HEK293T (cell line): ENCODE data around the gene PPP1CA.
A peak's percentile ranks its signal among the peaks of the same experiment; 100 is the strongest.

Source experiments
- CTCF ChIA-PET: fragments of 350-600 bp; formaldehyde crosslinking; extraction: SDS; loops from one replicate; lab custom pipeline; 2021; ENCODE audit warnings: antibody characterized with exemption, inconsistent platforms; lab: Yijun Ruan, JAX
- POLR2A ChIA-PET: fragments of 350-600 bp; formaldehyde crosslinking; extraction: SDS; loops from one replicate; lab custom pipeline; 2020; ENCODE audit warnings: antibody characterized with exemption, inconsistent platforms; lab: Yijun Ruan, JAX
- DNase-seq: peaks from one replicate; pipeline ENCODE4 v3.0.0; 2012; ENCODE audit warnings: mixed read lengths; ENCODE audit errors: extremely low spot score
- ARNT ChIP-seq: fragments of 450-650 bp; IDR thresholded peaks from 2 replicates; pipeline ENCODE4 v1.6.1; 2017; ENCODE audit warnings: mild to moderate bottlenecking
- BHLHE40 ChIP-seq: fragments of 450-650 bp; IDR thresholded peaks from 2 replicates; pipeline ENCODE4 v1.6.1; 2016; ENCODE audit warnings: mild to moderate bottlenecking, moderate library complexity, borderline replicate concordance
- CTBP1 ChIP-seq: fragments of 450-650 bp; IDR thresholded peaks from 2 replicates; pipeline ENCODE4 v1.6.1; 2016; ENCODE audit warnings: borderline replicate concordance
- ELF4 ChIP-seq: fragments of 450-650 bp; IDR thresholded peaks from 2 replicates; pipeline ENCODE4 v1.6.1; 2017; ENCODE audit warnings: antibody characterized with exemption
- FOXA1 ChIP-seq: fragments of 450-650 bp; IDR thresholded peaks from 2 replicates; pipeline ENCODE4 v1.6.1; 2016; ENCODE audit warnings: mild to moderate bottlenecking
- FOXK2 ChIP-seq: fragments of 450-650 bp; IDR thresholded peaks from 2 replicates; pipeline ENCODE4 v1.6.1; 2016; ENCODE audit warnings: mild to moderate bottlenecking
- FOXM1 ChIP-seq: fragments of 450-650 bp; IDR thresholded peaks from 2 replicates; pipeline ENCODE4 v1.6.1; 2017; ENCODE audit warnings: mild to moderate bottlenecking, borderline replicate concordance
- HDGF ChIP-seq: fragments of 450-650 bp; IDR thresholded peaks from 2 replicates; pipeline ENCODE4 v1.6.1; 2017; ENCODE audit warnings: antibody characterized with exemption, borderline replicate concordance
- L3MBTL2 ChIP-seq: fragments of 450-650 bp; conservative IDR thresholded peaks from 2 replicates; pipeline ENCODE4 v1.6.1; 2016; ENCODE audit warnings: mild to moderate bottlenecking
- LEF1 ChIP-seq: fragments of 450-650 bp; IDR thresholded peaks from 2 replicates; pipeline ENCODE4 v1.6.1; 2017; ENCODE audit warnings: mild to moderate bottlenecking, borderline replicate concordance
- NFRKB ChIP-seq: fragments of 450-650 bp; IDR thresholded peaks from 2 replicates; pipeline ENCODE4 v1.6.1; 2016; ENCODE audit warnings: mild to moderate bottlenecking, moderate library complexity
- SP1 ChIP-seq: fragments of 450-650 bp; IDR thresholded peaks from 2 replicates; pipeline ENCODE4 v1.6.1; 2017
- SUZ12 ChIP-seq: fragments of 450-650 bp; IDR thresholded peaks from 2 replicates; pipeline ENCODE4 v1.6.1; 2016; ENCODE audit warnings: mild to moderate bottlenecking
- TARDBP ChIP-seq: fragments of 450-650 bp; IDR thresholded peaks from 2 replicates; pipeline ENCODE4 v1.6.1; 2016
- ZNF384 ChIP-seq: fragments of 450-650 bp; IDR thresholded peaks from 2 replicates; pipeline ENCODE4 v1.6.1; 2016
- TF ChIP-seq, protein P1 (sequence below): fragments of 450-650 bp; IDR thresholded peaks from 2 replicates; pipeline ENCODE4 v1.6.1; 2016

The PPP1CA gene

DNA sequence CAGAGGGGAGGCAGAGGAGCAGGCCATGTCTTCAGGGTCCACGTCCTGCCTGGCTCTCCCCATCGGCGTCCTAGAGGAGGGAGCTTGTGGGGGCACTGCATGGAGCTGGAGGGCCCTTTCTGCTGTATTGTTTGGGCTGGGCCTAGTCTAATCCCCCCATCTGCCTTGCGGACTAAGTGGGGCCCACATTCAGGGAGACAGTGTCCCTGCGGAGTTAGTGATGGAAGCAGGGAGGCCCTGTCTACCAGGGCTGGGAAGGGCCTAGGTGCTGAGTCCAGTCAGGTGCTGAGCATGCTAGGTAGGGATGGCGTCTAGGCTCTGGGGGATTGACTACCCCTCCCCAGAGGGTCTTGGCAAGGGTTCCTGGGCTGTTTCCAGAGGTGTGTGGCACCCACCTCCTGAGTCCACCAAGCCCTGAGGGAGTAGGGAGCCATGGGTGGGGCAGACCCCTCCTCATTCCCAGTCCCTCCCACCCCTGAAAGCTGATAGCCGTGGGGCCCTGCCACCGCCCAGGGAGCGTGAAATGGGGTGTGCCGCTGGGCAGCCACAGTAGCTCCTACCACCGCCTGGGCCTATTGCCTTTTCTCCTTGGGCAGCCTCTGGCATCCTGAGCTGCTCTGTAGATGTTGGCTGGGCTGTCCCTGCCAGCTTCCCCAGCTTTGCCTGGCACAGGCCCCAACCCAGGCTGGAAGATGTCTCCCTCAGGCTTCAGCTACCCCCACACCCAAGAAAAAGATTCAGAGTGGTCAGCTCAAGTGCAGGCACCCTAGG, 46.5 kb downstream of the PPP1CA start:
- POLR2A ChIA-PET: interaction anchor here (0.8 to 1.9 kb wide), 4 partner anchors 15 to 46 kb away, joined by 4 to 5 read pairs (median 4); partner anchors contain the start of genes PPP1CA and RAD9A
- DNase-seq: no peak
- CTCF ChIA-PET: interaction anchor here (0.6 to 11.6 kb wide), 4 partner anchors 15 to 108 kb away, joined by 3 to 182 read pairs (median 5); no protein-coding TSS in a partner anchor
- TF ChIP-seq HDGF (no peak), CTBP1 (no peak), BHLHE40 (no peak), FOXK2 (no peak), LEF1 (no peak), L3MBTL2 (no peak), TARDBP (no peak), FOXA1 (no peak), ARNT (no peak), SUZ12 (no peak), FOXM1 (no peak), SP1 (no peak), ELF4 (no peak), ZNF384 (no peak), NFRKB (no peak)
- TF ChIP-seq, protein P1, sequence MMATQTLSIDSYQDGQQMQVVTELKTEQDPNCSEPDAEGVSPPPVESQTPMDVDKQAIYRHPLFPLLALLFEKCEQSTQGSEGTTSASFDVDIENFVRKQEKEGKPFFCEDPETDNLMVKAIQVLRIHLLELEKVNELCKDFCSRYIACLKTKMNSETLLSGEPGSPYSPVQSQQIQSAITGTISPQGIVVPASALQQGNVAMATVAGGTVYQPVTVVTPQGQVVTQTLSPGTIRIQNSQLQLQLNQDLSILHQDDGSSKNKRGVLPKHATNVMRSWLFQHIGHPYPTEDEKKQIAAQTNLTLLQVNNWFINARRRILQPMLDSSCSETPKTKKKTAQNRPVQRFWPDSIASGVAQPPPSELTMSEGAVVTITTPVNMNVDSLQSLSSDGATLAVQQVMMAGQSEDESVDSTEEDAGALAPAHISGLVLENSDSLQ: no peak

DNA sequence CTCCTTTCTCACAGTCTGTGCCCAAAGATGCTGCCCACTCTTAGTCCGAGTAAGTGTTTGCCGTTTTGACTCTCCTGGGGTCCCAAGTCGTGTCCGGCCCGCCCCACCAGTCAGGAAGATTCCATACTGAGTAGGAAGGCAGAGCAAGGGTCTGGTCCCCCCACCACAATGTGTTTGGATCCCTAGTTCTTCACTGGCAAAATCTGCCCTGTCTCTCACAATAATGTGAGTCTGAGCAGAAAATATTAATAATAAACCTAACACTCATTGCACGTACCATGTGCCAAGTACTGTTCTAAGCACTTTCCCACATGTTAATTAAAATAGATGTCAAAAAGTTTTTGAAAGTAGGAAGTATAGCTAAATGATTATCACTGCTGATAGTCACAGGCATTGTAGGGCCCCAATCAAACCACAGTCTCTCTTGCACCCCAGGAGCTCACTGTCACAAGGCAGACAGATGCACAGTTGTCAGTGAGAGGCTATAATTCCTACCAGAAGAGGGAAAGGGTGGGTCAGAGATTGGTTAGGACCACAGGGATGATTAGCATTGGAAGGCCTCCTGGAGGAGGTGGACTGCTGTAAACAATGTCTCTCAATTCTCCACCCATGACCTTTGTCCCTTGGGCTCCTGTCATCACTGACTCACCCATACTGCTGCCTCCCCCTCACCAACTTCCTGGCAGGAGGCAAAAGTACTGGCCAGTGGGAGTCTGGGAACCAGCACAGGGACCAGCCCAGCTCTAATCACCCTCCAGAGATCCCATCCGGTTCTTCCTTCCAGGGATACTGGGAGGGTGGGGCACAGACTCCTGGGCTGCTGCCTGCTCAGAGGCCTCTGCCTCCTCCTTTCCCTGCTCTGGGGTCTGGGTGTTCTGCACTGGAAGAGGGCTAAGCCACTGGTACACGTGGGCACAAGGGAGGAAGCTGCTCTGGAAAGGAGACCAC, 47.3 kb downstream of the PPP1CA start:
- POLR2A ChIA-PET: interaction anchor here (0.8 to 2.2 kb wide), 7 partner anchors 16 to 129 kb away, joined by 3 to 7 read pairs (median 4); partner anchors contain the start of genes AIP, GRK2 and PPP1CA
- no peak for DNase-seq
- no peak for TF ChIP-seq BHLHE40
- TF ChIP-seq LEF1: no peak
- no peak for TF ChIP-seq FOXA1
- CTCF ChIA-PET: interaction anchor here (0.6 to 11.6 kb wide), 5 partner anchors 20 to 218 kb away, joined by 3 to 182 read pairs (median 5); no protein-coding TSS in a partner anchor

DNA sequence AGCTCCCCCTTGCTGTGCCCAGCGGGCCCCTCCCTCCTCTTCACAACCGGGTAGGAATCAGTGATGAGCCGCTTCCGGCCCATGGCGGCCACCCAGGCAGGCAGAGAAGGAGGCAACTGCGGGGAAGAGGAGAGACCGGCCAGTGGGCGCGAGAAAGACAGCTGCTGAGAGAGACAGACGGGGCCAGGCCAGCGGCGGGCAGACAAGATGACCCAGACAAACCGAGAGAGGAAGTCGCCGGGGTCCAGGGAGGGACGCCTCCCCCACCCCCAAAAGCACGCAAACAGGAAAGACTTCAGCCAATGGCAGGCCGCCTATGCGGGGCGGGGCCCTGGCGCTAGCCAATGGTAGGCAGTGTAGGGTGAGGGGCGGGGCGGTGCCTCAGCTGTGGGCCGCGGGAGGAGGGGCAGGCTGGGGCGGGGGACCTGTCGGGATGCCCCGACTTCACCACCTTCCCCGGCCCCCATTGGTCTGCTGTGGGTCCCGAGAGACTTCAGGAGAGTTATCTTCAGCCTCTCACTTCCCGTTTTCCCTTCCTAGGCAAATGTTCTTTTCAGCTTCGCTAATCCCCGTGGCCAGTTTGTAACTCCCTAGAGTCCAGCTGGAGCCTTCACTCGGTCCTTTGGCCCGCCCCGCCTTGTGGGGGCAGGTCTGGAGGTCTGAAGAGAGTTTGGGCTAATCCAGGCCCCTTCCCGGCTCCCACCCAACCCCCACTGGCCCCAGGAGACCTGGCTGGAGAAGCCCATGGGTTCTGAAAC, 48.2 kb downstream of the PPP1CA start, which contains the start of gene POLD4:
Gene POLD4 (minus strand): TSS at position 230 of the 758 bp plus-strand sequence. CDS start 147 bp downstream, at position 83.
- no peak for TF ChIP-seq L3MBTL2
- CTCF ChIA-PET: interaction anchor here (0.6 to 11.6 kb wide), 8 partner anchors 21 to 398 kb away, joined by 3 to 182 read pairs (median 3); partner anchors contain the start of gene GRK2
- POLR2A ChIA-PET: interaction anchor here (0.8 to 2.2 kb wide), 12 partner anchors 17 to 129 kb away, joined by 3 to 9 read pairs (median 4); partner anchors contain the start of genes AIP, GRK2 and PPP1CA
- DNase-seq: peak; percentile 93

DNA sequence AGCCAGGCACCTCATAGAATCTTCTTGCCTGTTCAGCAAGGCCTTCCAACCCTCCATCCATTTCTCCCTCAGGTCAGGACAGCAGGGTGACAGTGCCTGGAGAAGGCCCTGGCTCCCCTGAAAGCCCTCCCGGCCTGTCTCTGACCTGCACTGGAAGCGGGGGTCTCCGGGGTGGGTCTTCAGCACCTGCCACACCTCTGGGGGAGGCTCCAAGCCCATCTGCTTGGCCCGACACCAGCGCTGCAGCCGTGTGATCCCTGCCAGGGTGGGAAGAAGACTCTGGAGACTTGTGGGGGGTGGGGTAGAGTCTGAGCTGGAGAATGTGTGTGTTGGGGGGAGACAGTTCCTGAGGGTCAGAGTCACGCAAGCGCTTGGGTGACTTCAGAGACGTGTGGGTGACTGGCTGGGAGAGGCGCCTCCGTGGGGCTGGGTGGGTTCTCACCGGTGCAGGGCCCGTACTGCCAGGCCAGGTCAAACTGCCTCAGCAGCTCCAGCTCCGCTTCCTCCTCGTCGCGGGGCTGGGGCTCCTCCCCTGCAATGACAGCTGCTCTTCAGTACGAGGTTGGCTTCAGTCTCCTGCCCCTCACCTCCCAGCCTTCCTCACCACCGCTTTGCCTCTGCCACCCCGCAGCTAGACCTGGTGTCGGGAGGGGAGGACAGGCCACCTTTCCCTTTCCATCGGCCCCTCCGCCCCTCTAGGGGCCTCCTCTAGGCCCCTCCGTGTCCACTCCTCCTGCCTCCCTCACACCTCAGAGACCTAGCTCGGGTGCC, 48.9 kb downstream of the PPP1CA start:
- ChIA-PET POLR2A (interaction anchor here (0.8 to 2.2 kb wide), 8 partner anchors 17 to 35 kb away, joined by 3 to 9 read pairs (median 4); no protein-coding TSS in a partner anchor), CTCF (interaction anchor here (0.6 to 11.6 kb wide), 5 partner anchors 29 to 360 kb away, joined by 3 to 182 read pairs (median 3); partner anchors contain the start of gene GRK2)
- no peak for DNase-seq
- TF ChIP-seq FOXK2: no peak
- TF ChIP-seq, protein P1: no peak
- no peak for TF ChIP-seq TARDBP

DNA sequence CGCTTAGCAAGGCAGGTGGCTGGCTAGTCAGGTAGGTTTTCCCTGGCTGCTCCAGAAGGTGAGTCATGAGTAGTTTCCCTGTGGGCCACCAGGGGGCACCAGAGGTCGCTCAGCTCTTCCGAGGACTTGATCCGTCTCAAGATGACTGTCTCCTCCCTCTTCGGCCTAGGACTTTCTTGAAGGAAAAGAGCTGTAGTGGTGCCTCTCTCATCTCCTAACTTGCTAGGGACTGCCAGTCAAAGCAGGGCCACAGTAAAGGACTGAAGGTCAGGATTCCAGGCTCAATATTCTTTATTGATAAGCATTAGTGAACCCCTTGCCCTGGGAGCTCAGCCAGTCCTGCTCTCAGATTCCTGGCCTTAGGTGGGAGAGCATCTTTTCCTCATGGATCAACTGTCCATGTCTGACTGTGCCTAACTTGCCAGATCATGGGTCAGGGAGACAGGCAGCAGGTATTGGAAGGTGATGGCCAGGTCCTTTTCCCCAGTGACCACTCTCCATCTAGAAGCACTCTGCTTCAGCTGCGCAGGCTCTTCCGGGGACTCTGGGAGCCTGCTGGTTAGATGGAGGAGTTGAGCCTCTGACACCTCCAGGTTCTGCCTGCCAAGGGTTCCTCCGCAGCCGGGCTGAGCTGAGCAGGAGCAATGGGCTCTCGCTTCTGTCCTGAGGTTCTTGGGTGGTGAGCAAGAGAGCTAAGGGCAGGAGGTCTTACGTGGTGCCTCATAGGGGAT, 50.2 kb downstream of the PPP1CA start:
- peak; percentile 84 for DNase-seq
- ChIA-PET CTCF (interaction anchor here (0.5 to 11.6 kb wide), 18 partner anchors 9 to 1235 kb away, joined by 3 to 182 read pairs (median 4); partner anchors contain the start of genes ANKRD13D and PPP1CA), POLR2A (interaction anchor here (0.8 to 1.4 kb wide), 4 partner anchors 22 to 63 kb away, joined by 3 to 6 read pairs (median 4); partner anchors contain the start of gene PPP1CA)
- TF ChIP-seq BHLHE40 (no peak), FOXM1 (no peak), ELF4 (no peak), HDGF (no peak), SUZ12 (no peak), LEF1 (no peak), FOXK2 (no peak), L3MBTL2 (no peak), ZNF384 (no peak), TARDBP (no peak), SP1 (no peak), CTBP1 (no peak)
- TF ChIP-seq, protein P1: no peak
